ENCODE results near the gene ZSWIM5. TPM values are rescaled to one million over a fixed set of nuclear protein-coding genes. Genes with fewer than 3 reads are reported as not detected.
"Not testable (repeated sequence)": the region's sequence is repeated elsewhere in the genome, so short reads cannot be mapped to it uniquely, and the experiment has no call there.

Gene ZSWIM5
- total RNA-seq, 1 donor from 2014 or later = 0.84 TPM

GRCh38 chr1:45111239-45111638 lies 95.2 kb downstream of the ZSWIM5 start:
- H3K36me3 ChIP-seq (ENCODE audit: control insufficient read depth, insufficient read depth, low read length) = no peaks in the 10 kb centered on the region
- DNase-seq (ENCODE audit: low read depth) = no peak
- H3K27me3 ChIP-seq (ENCODE audit: control insufficient read depth, insufficient read depth, low read length) = no peaks in the 10 kb centered on the region
- TF ChIP-seq CTCF (IDR thresholded peaks at IDR 0.05; ENCODE audit: insufficient read depth, low read length, poor library complexity, severe bottlenecking) = no peak
- no peak overlapping the region for H3K4me3 ChIP-seq (ENCODE audit: low read depth, low read length)

- H3K27me3 ChIP-seq (ENCODE audit: control insufficient read depth, insufficient read depth, low read length) = no peaks in the 10 kb centered on the region
- no peak for TF ChIP-seq CTCF (IDR thresholded peaks at IDR 0.05; ENCODE audit: insufficient read depth, low read length, poor library complexity, severe bottlenecking)
- DNase-seq (ENCODE audit: low read depth) = no peak
- H3K4me3 ChIP-seq (ENCODE audit: low read depth, low read length) = no peak overlapping the region
- H3K36me3 ChIP-seq (ENCODE audit: control insufficient read depth, insufficient read depth, low read length) = no peaks in the 10 kb centered on the region
Observed at GRCh38 chr1:45107782-45108181, 98.6 kb downstream of the ZSWIM5 start.

DNA sequence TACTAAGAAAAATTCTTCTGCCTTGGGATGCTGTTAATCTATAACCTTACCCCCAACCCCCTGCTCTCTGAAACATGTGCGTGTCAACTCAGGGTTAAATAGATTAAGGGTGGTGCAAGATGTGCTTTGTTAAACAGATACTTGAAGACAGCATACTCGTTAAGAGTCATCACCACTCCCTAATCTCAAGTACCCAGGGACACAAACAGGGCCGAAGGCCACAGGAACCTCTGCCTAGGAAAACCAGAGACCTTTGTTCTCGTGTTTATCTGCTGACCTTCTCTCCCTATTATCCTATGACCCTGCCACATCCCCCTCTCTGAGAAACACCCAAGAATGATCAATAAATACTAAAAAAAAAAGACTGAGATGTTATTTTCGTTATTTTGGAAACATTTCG lies 99.5 kb downstream of the ZSWIM5 start:
- H3K27me3 ChIP-seq (ENCODE audit: control insufficient read depth, insufficient read depth, low read length); DNase-seq (ENCODE audit: low read depth); H3K36me3 ChIP-seq (ENCODE audit: control insufficient read depth, insufficient read depth, low read length); H3K4me3 ChIP-seq (ENCODE audit: low read depth, low read length): not testable (repeated sequence)

DNA sequence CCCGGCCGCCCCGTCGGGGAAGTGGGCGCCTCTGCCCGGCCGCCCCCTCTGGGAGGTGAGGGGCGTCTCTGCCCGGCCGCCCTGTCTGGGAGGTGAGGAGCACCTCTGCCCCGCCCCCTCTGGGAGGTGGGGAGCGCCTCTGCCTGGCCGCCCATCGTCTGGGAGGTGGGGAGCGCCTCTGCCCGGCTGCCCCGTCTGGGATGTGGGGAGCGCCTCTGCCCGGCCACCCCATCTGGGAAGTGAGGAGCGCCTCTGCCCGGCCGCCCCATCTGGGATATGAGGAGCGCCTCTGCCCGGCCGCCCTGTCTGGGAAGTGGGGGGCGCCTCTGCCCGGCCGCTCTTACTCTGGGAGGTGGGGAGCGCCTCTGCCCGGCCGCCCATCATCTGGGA lies 100.3 kb downstream of the ZSWIM5 start:
- H3K4me3 ChIP-seq (ENCODE audit: low read depth, low read length); H3K27me3 ChIP-seq (ENCODE audit: control insufficient read depth, insufficient read depth, low read length); DNase-seq (ENCODE audit: low read depth); H3K36me3 ChIP-seq (ENCODE audit: control insufficient read depth, insufficient read depth, low read length): not testable (repeated sequence)

GRCh38 chr1:45105486-45106155 lies 100.8 kb downstream of the ZSWIM5 start:
- not testable (repeated sequence) for DNase-seq (ENCODE audit: low read depth); H3K27me3 ChIP-seq (ENCODE audit: control insufficient read depth, insufficient read depth, low read length); H3K36me3 ChIP-seq (ENCODE audit: control insufficient read depth, insufficient read depth, low read length); H3K4me3 ChIP-seq (ENCODE audit: low read depth, low read length)

- TF ChIP-seq CTCF (IDR thresholded peaks at IDR 0.05; ENCODE audit: insufficient read depth, low read length, poor library complexity, severe bottlenecking) = no peak
- DNase-seq (ENCODE audit: low read depth) = no peak
- Histone ChIP-seq H3K36me3 (ENCODE audit: control insufficient read depth, insufficient read depth, low read length) (no peaks in the 10 kb centered on the region), H3K4me3 (ENCODE audit: low read depth, low read length) (no peak overlapping the region), H3K27me3 (ENCODE audit: control insufficient read depth, insufficient read depth, low read length) (no peaks in the 10 kb centered on the region)
Observed at GRCh38 chr1:45103534-45103933, 102.9 kb downstream of the ZSWIM5 start.

GRCh38 chr1:45101947-45102346 lies 104.5 kb downstream of the ZSWIM5 start:
- Histone ChIP-seq H3K36me3 (ENCODE audit: control insufficient read depth, insufficient read depth, low read length) (no peaks in the 10 kb centered on the region), H3K27me3 (ENCODE audit: control insufficient read depth, insufficient read depth, low read length) (no peaks in the 10 kb centered on the region), H3K4me3 (ENCODE audit: low read depth, low read length) (no peak overlapping the region)
- no peak for DNase-seq (ENCODE audit: low read depth)
- TF ChIP-seq CTCF (IDR thresholded peaks at IDR 0.05; ENCODE audit: insufficient read depth, low read length, poor library complexity, severe bottlenecking) = no peak

DNA sequence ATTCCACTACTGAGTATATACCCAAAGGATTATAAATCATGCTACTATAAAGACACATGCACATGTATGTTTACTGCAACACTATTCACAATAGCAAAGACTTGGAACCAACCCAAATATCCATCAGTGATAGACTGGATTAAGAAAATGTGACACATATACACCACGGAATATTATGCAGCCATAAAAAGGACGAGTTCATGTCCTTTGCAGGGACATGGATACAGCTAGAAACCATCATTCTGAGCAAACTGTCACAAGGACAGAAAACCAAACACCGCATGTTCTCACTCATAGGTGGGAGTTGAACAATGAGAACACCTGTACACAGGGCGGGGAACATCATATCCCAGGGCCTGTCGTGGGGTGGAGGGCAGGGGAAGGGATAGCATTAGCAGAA lies 104.9 kb downstream of the ZSWIM5 start:
- H3K36me3 ChIP-seq (ENCODE audit: control insufficient read depth, insufficient read depth, low read length); H3K4me3 ChIP-seq (ENCODE audit: low read depth, low read length); DNase-seq (ENCODE audit: low read depth); H3K27me3 ChIP-seq (ENCODE audit: control insufficient read depth, insufficient read depth, low read length): not testable (repeated sequence)
